GM19452 (cell line): ENCODE measurements around the gene NT5DC1.

Experiments
- ATAC-seq: cut with Tn5 transposase; IDR thresholded peaks from one replicate; pipeline ENCODE4 v1.9.1; 2021; ENCODE audit not compliant: unreplicated experiment

Gene NT5DC1

GRCh38 chr6:116229287-116229913 lies 128.7 kb downstream of the NT5DC1 start:
- no peak for ATAC-seq

- ATAC-seq = no peak
These were observed 134.0 kb downstream of the NT5DC1 start for GRCh38 chr6:116234689-116235088.

GRCh38 chr6:116238083-116238482 lies 137.4 kb downstream of the NT5DC1 start:
- no peak for ATAC-seq

- no peak for ATAC-seq
These were observed 138.6 kb downstream of the NT5DC1 start for GRCh38 chr6:116239256-116239655.

GRCh38 chr6:116239856-116240255 lies 139.2 kb downstream of the NT5DC1 start:
- ATAC-seq = no peak

- ATAC-seq = no peak
These were observed 143.6 kb downstream of the NT5DC1 start for GRCh38 chr6:116244284-116244683.

- ATAC-seq = no peak
These were observed 145.4 kb downstream of the NT5DC1 start for GRCh38 chr6:116246089-116246488.

GRCh38 chr6:116247285-116247684 lies 146.6 kb downstream of the NT5DC1 start:
- no peak for ATAC-seq

GRCh38 chr6:116248577-116248976 lies 147.9 kb downstream of the NT5DC1 start:
- no peak for ATAC-seq

GRCh38 chr6:116251568-116252384 lies 151.1 kb downstream of the NT5DC1 start:
- ATAC-seq = no peak

- ATAC-seq = no peak
These were observed 152.5 kb downstream of the NT5DC1 start for GRCh38 chr6:116253188-116253504.

GRCh38 chr6:116253505-116254296 lies 153.0 kb downstream of the NT5DC1 start, which contains the start of gene TSPYL4:
Gene TSPYL4 (minus strand): TSS chr6:116254075. CDS start chr6:116254008, 67 bp downstream.
- ATAC-seq = peak; percentile 100

GRCh38 chr6:116254297-116255056 lies 153.8 kb downstream of the NT5DC1 start:
- peak; percentile 36 for ATAC-seq

GRCh38 chr6:116255246-116255800 lies 154.7 kb downstream of the NT5DC1 start:
- ATAC-seq = no peak

- no peak for ATAC-seq
These were observed 156.0 kb downstream of the NT5DC1 start for GRCh38 chr6:116256694-116257093.

GRCh38 chr6:116258520-116258919 lies 157.9 kb downstream of the NT5DC1 start:
- ATAC-seq = no peak

- ATAC-seq = no peak
These were observed 162.7 kb downstream of the NT5DC1 start for GRCh38 chr6:116263353-116263752.

GRCh38 chr6:116265041-116265829 lies 164.6 kb downstream of the NT5DC1 start:
- ATAC-seq = no peak

GRCh38 chr6:116266803-116267202 lies 166.2 kb downstream of the NT5DC1 start:
- no peak for ATAC-seq
